GM12878 (cell line): ENCODE results near the gene LDLRAD3.

Experiments used
- ATF3 ChIP-seq: IDR thresholded peaks from 2 replicates; pipeline ENCODE4 v1.6.1; 2011; ENCODE audit warnings: low read depth, mild to moderate bottlenecking, low read length, moderate library complexity, borderline replicate concordance; ENCODE audit errors: extremely low read depth
- BHLHE40 ChIP-seq, 2 experiments: fragments of 450-650 bp in 1 of 2; IDR thresholded peaks; 2 replicates each; pipeline ENCODE4 v1.6.1; 2011 to 2017; ENCODE audit warnings: low read depth in 2 of 2, borderline replicate concordance in 1 of 2, improper control_type of control experiment in 1 of 2, low read length in 1 of 2, mild to moderate bottlenecking in 1 of 2
- BRCA1 ChIP-seq: IDR thresholded peaks from 2 replicates; pipeline ENCODE4 v1.6.1; 2011; ENCODE audit warnings: low read depth, low read length, improper control_type of control experiment
- CTCF ChIP-seq, 3 experiments: IDR thresholded peaks in 2 of 3; conservative IDR thresholded peaks in 1 of 3; 2 replicates each; pipeline ENCODE4 v1.5.1; 2011; ENCODE audit warnings: low read depth in 3 of 3, low read length in 3 of 3, mild to moderate bottlenecking in 3 of 3, control low read depth in 2 of 3, moderate library complexity in 2 of 3, inconsistent platforms in 1 of 3, mixed read lengths in 1 of 3; ENCODE audit not compliant: control insufficient read depth in 2 of 3, insufficient read depth in 1 of 3; ENCODE audit errors: extremely low read depth in 1 of 3
- POLR2AphosphoS5 ChIP-seq: IDR thresholded peaks from 2 replicates; pipeline ENCODE4 v1.6.1; 2011; ENCODE audit warnings: mild to moderate bottlenecking, low read length, inconsistent platforms
- ZBTB33 ChIP-seq: fragments of 450-650 bp; IDR thresholded peaks from 2 replicates; pipeline ENCODE4 v1.6.1; 2017; ENCODE audit warnings: mild to moderate bottlenecking

GRCh38 chr11:35946766-35947165 is 2.9 kb downstream of the LDLRAD3 start:
- TF ChIP-seq ZBTB33: no peak
- TF ChIP-seq ATF3: no peak
- TF ChIP-seq CTCF (IDR thresholded peaks at IDR 0.05 in 2 of 3, conservative IDR thresholded peaks at IDR 0.05 in 1 of 3; ENCODE audit: control insufficient read depth in 2 of 3, extremely low read depth in 1 of 3, insufficient read depth in 1 of 3, low read depth in 3 of 3, low read length in 3 of 3): no peak
- TF ChIP-seq POLR2AphosphoS5: no peak
- TF ChIP-seq BHLHE40 (IDR thresholded peaks at IDR 0.05; ENCODE audit: borderline replicate concordance in 1 of 2, low read depth in 2 of 2, low read length in 1 of 2): no peak
- TF ChIP-seq BRCA1: no peak
